Fibroblast of skin of back (primary cell): Measurements from ENCODE around the gene ZFP36L1.
"Not testable (repeated sequence)": the region's sequence is repeated elsewhere in the genome, so short reads cannot be mapped to it uniquely, and the experiment has no call there.

ENCODE experiments used
- DNase-seq: peaks from one replicate; pipeline ENCODE4 v3.0.0-alpha.2; 2013

ZFP36L1 gene

GRCh38 chr14:68784226-68784910 lies 8.5 kb downstream of the ZFP36L1 start:
- DNase-seq = no peak

- DNase-seq = no peak
Observed at GRCh38 chr14:68783408-68784225, 9.2 kb downstream of the ZFP36L1 start.

- no peak for DNase-seq
Observed at GRCh38 chr14:68782091-68782981, 10.5 kb downstream of the ZFP36L1 start.

GRCh38 chr14:68781161-68782021 lies 11.5 kb downstream of the ZFP36L1 start:
- no peak for DNase-seq

GRCh38 chr14:68780358-68781160 lies 12.3 kb downstream of the ZFP36L1 start:
- peak; percentile 39 for DNase-seq

GRCh38 chr14:68779761-68780323 lies 13.0 kb downstream of the ZFP36L1 start:
- DNase-seq = peak; percentile 94

- no peak for DNase-seq
Observed at GRCh38 chr14:68777644-68778043, 15.2 kb downstream of the ZFP36L1 start.

GRCh38 chr14:68775614-68776126 lies 17.2 kb downstream of the ZFP36L1 start:
- no peak for DNase-seq

- DNase-seq = peak; percentile 95
Observed at GRCh38 chr14:68774771-68775613, 17.9 kb downstream of the ZFP36L1 start.

GRCh38 chr14:68772761-68773381 lies 20.0 kb downstream of the ZFP36L1 start:
- no peak for DNase-seq

- DNase-seq = no peak
Observed at GRCh38 chr14:68771631-68772030, 21.2 kb downstream of the ZFP36L1 start.

- DNase-seq = no peak
Observed at GRCh38 chr14:68770553-68771286, 22.1 kb downstream of the ZFP36L1 start.

- no peak for DNase-seq
Observed at GRCh38 chr14:68770051-68770450, 22.8 kb downstream of the ZFP36L1 start.

GRCh38 chr14:68768316-68768715 lies 24.6 kb downstream of the ZFP36L1 start:
- no peak for DNase-seq

GRCh38 chr14:68767248-68767645 lies 25.6 kb downstream of the ZFP36L1 start:
- no peak for DNase-seq

- no peak for DNase-seq
Observed at GRCh38 chr14:68766299-68767247, 26.3 kb downstream of the ZFP36L1 start.

- DNase-seq = not testable (repeated sequence)
Observed at GRCh38 chr14:68763843-68764242, 29.0 kb downstream of the ZFP36L1 start.
